HPDE6-E6E7 (cell line): ENCODE results near the gene MAGEB16.
A peak's percentile ranks its signal among the peaks of the same experiment; 100 is the strongest.

ENCODE experiments used
- DNase-seq: peaks from one replicate; pipeline ENCODE4 v3.0.0; 2011; ENCODE audit warnings: missing footprints; ENCODE audit errors: extremely low spot score

The MAGEB16 gene

GRCh38 chrX:35798042-35798441, at the start of gene MAGEB16:
Gene MAGEB16, plus strand, starts transcription at chrX:35798342. Its CDS starts 3,855 bp downstream, at chrX:35802197.
- DNase-seq, result no peak

- DNase-seq, result no peak
Observed at GRCh38 chrX:35773958-35774564, 24.1 kb upstream of the MAGEB16 start.

DNA sequence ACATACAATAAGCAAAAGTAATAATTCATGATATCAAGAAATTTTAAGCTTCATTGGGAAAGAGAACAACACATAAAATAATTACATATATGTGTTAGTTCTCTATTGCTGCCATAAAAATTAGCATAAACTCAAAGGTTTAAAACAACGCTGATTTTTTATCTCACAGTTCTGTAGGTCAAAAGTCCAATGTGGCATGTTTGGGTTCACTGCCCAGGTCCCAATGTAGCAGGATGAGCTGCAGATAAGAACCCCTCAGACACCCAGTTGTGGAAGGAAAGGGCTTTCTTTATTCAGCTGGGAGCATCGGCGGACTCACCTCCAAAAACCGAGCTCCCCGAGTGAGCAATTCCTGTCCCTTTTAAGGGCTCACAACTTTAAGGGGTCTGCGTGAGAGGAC, 13.1 kb upstream of the MAGEB16 start:
- no peak for DNase-seq

- DNase-seq, result no peak
Observed at GRCh38 chrX:35786271-35786670, 11.9 kb upstream of the MAGEB16 start.

DNA sequence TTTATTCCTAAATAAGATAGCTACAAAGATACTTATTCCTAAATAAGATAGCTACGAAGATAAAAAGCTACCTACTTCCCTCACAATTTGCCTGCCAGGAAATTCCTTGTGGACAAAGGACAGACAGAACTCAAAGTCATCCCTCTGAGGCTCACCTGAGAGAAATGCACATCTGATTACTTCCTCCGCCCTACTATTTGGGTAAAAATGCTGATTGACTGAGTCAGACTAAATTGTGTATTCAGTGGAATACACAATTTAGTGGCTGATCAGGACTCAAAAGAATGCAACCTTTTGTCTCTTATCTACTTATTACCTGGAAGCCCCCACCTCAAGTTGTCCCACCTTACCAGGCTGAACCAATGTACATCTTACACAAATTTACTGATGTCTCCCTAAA, 10.3 kb upstream of the MAGEB16 start:
- DNase-seq, result no peak

DNA sequence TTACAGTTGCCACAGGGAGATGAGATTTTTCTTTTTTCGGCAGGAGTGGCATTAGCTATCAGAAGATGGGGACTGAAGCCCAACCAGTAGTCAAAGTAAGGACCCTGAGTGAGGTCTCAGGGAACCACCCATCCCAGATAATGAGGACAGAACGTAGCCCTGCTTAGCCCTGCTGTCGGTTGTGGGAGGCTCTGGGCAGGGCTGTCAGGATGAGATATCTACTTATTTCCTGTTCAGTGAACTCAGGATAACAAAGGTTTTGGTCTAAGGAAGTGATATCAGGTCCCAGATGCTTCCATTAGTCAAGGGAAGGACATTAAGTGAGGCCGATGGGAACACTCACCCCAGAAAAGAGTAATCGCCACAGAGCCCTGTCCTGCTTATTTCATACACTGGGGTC, 2.3 kb downstream of the MAGEB16 start:
- no peak for DNase-seq

GRCh38 chrX:35809781-35810180, 11.6 kb downstream of the MAGEB16 start:
- DNase-seq, result no peak

GRCh38 chrX:35819241-35819640, 21.1 kb downstream of the MAGEB16 start:
- no peak for DNase-seq

DNA sequence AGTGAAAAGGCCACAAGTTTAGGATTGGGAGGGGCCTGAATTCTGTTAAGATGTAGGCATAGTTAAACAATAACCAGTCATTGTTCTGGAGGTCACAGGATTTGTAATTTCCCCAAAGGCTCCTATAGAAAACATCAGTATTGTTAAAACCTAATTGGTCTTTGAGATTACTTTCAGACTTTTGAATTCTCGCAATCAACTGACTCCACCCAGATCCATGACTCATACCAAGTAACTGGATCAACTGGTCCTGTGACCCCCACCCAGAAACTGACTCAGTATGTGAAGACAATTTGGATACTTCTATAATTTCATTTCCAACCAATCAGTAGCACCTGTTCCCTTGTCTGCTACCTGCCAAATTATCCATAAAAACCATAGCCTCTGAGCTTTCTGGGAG, 28.4 kb downstream of the MAGEB16 start:
- no peak for DNase-seq

DNA sequence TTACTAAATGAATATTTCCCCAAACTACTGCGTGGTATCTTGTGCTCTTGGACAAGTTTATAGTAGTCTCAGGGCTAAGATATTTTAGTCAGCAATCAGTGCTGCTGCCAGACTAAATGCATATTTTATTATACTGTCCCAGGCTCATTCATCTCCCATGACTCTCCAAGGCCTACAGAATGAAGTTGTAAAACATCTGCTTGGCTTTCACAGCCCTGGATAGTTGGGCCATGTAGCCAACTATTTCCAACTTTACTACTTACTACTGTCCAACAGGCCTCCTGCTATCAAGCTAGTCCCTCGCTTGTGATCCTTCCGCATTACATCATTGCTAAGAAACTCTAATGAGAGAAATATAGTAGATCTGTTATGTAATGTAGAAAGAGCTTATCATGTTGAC, 31.4 kb downstream of the MAGEB16 start:
- no peak for DNase-seq

DNA sequence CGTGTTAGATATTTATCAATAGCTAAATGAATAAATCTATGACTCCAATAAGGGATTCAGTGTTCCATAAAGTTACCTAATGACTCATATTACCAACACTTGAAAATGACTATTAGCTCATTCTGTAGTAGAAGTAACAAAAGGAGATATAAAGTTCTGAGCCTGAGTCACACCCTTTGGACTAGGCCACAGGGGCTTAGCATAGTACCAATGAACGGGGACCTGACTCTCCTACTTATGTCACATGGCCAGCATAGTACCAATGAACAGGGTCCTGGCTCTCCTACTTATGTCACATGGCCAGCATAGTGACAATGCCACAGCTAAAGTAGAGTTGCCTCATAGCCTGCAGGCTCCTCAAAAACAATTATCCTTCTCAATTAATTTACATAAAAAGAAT, 43.7 kb downstream of the MAGEB16 start:
- peak; percentile 23 for DNase-seq

- no peak for DNase-seq
Observed at GRCh38 chrX:35842674-35843073, 44.5 kb downstream of the MAGEB16 start.

GRCh38 chrX:35847736-35848135, 49.6 kb downstream of the MAGEB16 start:
- no peak for DNase-seq
